ENCODE measurements around the gene COL19A1. TPM values are rescaled to one million over a fixed set of nuclear protein-coding genes. Genes with fewer than 3 reads are reported as not detected.
"Not testable (repeated sequence)": the region's sequence is repeated elsewhere in the genome, so short reads cannot be mapped to it uniquely, and the experiment has no call there.

Gene COL19A1
- polyA plus RNA-seq, 1 donor = 9.5 TPM

GRCh38 chr6:69973763-69974162, 107.4 kb downstream of the COL19A1 start:
- DNase-seq = no peak

GRCh38 chr6:69974193-69974592, 107.8 kb downstream of the COL19A1 start:
- no peak for DNase-seq

- no peak for DNase-seq
Observed at GRCh38 chr6:69976591-69977090, 110.3 kb downstream of the COL19A1 start.

- no peak for DNase-seq
Observed at GRCh38 chr6:69980624-69981023, 114.3 kb downstream of the COL19A1 start.

DNA sequence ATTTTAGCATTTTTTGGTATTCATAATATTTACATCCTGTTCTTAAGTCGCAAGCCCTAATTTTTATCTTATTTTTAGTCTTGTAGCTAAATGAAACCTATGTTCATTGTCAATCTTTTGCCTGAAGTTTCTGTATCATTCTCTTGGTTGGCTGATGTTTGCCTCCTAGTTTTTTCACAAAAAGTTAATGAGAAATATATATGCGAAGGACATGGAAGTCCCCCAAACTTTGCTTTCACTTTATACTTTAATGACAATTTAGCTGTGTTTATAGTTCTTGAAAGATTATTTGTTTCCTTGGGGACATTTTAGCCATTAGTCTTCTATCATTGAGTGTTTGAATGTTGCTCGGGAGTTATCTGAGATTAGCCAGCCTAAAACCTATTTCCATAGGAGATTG, 118.2 kb downstream of the COL19A1 start:
- no peak for DNase-seq

- no peak for DNase-seq
Observed at GRCh38 chr6:69985180-69985579, 118.8 kb downstream of the COL19A1 start.

DNA sequence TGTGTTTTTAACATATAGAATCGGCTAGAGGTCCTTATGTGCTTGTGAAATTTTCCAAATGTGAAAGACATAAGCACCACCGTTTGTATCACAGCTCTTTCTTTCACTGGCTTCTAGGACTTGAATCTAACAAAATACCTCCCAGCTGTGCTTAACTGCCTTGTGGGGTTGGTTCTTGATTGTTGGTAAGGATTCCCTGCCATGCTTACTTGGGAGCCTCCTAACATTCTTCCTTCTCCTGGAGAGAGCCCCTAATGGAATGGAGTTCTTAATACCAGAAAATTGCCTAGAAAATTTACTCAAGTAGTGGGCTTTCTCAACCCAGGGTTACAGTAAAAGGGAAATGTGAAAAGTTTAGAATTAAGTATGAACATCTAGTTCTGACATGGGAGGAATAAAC, 121.2 kb downstream of the COL19A1 start:
- DNase-seq = no peak

GRCh38 chr6:69988458-69989126, 122.2 kb downstream of the COL19A1 start:
- DNase-seq = no peak

- DNase-seq = no peak
Observed at GRCh38 chr6:69994251-69994650, 127.9 kb downstream of the COL19A1 start.

GRCh38 chr6:70008189-70008588, 141.8 kb downstream of the COL19A1 start:
- no peak for DNase-seq

DNA sequence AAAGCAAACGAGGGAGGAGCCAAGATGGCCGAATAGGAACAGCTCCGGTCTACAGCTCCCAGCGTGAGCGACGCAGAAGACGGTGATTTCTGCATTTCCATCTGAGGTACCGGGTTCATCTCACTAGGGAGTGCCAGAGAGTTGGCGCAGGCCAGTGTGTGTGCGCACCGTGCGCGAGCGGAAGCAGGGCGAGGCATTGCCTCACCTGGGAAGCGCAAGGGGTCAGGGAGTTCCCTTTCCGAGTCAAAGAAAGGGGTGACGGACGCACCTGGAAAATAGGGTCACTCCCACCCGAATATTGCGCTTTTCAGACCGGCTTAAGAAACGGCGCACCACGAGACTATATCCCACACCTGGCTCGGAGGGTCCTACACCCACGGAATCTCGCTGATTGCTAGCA, 144.0 kb downstream of the COL19A1 start:
- not testable (repeated sequence) for DNase-seq

DNA sequence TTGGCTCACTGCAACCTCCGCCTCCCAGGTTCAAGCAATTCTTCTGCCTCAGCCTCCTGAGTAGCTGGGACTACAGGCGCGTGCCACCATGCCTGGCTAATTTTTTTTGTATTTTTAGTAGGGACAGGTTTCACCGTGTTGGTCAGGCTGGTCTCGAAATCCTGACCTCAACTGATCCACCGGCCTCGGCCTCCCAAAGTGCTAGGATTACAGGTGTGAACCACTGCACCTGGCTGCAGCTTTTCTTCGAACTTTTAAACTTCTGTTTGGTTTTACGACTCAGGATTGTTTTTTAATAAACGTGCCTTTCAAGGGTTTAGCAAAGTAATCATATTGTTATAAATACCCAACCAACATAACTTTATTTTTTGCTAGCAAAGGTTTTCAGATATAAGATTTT, 156.8 kb downstream of the COL19A1 start:
- DNase-seq = not testable (repeated sequence)

- DNase-seq = no peak
Observed at GRCh38 chr6:70028246-70028645, 161.9 kb downstream of the COL19A1 start.

DNA sequence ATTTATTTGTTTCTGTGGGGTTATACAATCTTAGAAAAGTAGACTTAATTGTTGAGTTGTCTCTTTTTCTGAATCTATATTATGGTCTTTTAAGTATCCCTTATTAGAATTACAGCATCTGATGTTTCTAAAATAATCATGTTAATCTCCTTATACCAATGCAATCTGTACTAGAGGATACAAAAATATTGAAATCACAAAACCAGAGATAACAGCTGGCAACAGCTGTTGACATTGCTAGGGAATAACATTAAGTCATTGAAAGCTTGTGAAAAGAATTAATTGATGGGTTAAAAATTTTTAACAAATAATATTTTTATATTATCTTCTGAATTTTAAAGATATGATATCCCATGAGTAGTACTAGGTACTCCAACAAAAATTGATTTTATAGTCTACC, 162.6 kb downstream of the COL19A1 start:
- DNase-seq = no peak

GRCh38 chr6:70033781-70034180, 167.4 kb downstream of the COL19A1 start:
- no peak for DNase-seq

DNA sequence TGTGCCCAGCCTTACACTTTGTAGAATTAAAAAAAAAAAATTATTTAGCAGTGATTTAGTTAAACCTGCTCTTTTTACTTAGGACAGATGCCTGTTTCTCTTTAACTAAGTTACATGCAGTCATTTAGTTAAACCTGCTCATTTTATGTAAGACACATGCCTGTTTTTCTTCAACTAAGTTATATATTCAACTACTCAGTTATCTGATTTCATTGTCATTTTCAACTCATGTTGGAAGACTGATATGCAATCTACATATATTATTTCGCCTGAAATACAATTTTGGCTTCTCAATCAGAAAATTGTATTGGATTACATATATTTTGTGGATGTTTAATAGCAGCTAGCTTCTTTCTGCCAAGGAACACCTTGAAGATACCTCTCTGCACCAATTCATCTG, 171.1 kb downstream of the COL19A1 start:
- DNase-seq = no peak

GRCh38 chr6:70040766-70041165, 174.4 kb downstream of the COL19A1 start:
- DNase-seq = peak; percentile 38

DNA sequence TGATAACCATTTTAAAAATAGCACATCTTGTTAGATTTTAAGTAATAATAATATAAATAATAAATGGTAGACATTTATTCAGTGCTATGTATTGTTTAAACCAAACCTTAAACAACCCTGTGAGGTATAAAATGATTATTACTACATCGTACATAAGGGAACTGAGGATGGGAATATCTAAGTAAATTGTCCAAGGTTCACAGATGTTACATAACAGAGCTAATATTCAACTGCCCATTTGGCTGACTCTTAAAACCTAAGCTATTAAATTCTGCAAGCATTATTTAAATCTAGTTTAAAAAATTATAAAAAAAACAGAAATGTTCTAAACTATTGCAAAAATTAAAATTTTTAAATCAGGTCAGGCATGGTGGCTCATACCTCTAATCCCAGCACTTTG, 175.1 kb downstream of the COL19A1 start:
- no peak for DNase-seq

DNA sequence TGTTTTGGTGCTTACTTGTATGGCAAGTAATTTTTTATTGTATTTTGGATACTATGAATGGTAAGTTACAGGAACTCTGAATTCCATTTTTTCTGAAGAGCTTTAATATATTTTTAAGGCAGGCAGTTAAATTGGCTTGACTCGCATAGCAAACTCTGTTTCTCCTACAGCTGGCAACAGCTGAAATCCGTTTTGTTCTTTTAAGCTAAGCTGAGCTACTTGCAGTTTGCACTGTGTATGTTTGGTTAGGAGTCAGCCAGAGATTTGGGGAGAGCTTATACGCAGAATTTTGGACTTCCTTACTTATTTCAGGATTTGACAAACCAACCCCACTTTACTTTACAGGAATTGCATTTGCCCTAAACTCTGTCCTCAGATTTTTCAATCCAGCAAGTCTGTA, 179.1 kb downstream of the COL19A1 start:
- DNase-seq = peak; percentile 12

DNA sequence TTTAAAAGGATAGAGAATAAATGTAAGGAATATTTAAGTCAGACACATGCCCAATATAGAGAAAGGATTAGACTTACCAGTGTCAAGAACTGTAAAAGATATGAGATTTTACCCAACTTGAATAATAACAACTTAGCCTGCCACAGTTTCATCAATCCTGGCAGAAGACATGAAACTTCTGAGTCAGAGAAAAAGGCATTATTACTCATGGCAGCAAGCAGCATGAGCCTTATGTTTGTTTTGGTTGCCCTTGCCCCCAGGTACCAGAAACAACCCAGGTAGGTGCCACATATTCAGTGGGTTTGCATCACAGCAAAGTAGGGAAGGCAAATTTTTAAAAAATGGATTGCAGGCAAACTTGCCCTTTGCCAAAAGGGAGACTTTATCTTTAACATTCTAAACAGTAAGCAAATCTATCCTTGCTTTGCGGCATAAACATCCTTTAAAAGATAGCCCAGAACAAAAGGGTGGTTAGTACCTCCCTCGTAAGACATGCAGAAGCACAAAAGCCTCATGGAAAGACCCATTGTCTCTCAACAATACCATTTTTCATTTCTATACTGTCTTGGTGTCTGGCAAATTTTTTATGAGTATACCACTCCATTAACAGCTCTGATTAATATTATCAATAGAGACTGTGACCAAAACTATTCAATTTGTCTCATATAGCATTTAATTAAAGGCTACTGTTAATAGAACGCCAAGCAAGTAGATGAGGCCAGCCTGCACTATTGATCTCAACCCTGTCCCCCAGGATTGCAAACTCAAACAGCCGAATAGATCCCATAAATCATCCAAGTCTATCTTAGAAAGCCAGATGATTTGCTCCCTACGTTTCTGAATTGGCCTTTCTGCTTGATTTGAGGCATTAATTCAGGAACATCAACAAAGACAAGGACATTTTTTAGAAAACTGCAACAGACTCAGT, 185.1 kb downstream of the COL19A1 start:
- no peak for DNase-seq

- no peak for DNase-seq
Observed at GRCh38 chr6:70059039-70059719, 192.8 kb downstream of the COL19A1 start.

DNA sequence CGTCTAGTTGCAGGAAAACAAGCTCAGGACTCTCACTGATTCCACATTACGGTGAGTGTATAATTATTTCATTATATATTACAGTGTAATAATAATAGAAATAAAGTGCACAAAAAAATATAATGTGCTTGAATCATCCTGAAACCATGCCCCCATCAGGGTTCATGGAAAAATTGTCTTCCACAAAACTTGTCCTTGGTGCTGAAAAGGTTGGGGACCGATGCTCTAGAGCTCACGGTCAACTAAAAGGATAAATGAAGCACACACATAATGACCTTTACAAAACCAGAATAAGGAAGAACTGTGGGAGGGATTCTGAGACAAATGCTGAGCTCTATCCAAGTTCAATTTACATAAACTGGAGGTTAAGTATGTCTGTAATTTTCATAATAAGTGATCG, 194.3 kb downstream of the COL19A1 start:
- no peak for DNase-seq

- no peak for DNase-seq
Observed at GRCh38 chr6:70061546-70061945, 195.2 kb downstream of the COL19A1 start.
